ENCODE data around the gene HELB. TPM values are rescaled to one million over a fixed set of nuclear protein-coding genes. Genes with fewer than 3 reads are reported as not detected.

The HELB gene
- total RNA-seq: 10 to 100 TPM in 2 of 4 donors, 1 to 10 TPM in 2; 5.0 to 11.3 (median 9.4) TPM

GRCh38 chr12:66301944-66302826 is at the start of gene HELB:
HELB (plus strand) TSS chr12:66302493; CDS start chr12:66302604, 111 bp downstream.
- peak; percentile 98 for ATAC-seq (ENCODE audit: low FRiP score)
- TF ChIP-seq CTCF (IDR thresholded peaks at IDR 0.05): no peak

GRCh38 chr12:66252771-66253170 is 49.5 kb upstream of the HELB start:
- no peak for ATAC-seq (ENCODE audit: low FRiP score)
- no peak for TF ChIP-seq CTCF (IDR thresholded peaks at IDR 0.05)
- DNase-seq (ENCODE audit: low spot score): no peak

More at GRCh38 chr12:66301944-66302826, at the start of gene HELB:
- DNase-seq (ENCODE audit: low spot score): peak; percentile 98

GRCh38 chr12:66255737-66256136 is 46.6 kb upstream of the HELB start:
- no peak for TF ChIP-seq CTCF (IDR thresholded peaks at IDR 0.05)
- ATAC-seq (ENCODE audit: low FRiP score) (no peak), DNase-seq (ENCODE audit: low spot score) (no peak)

- TF ChIP-seq CTCF (IDR thresholded peaks at IDR 0.05): no peak
- ATAC-seq (ENCODE audit: low FRiP score): no peak
Observed at GRCh38 chr12:66258011-66258410, 44.3 kb upstream of the HELB start.

GRCh38 chr12:66262737-66263136 is 39.6 kb upstream of the HELB start:
- no peak for DNase-seq (ENCODE audit: low spot score)
- no peak for TF ChIP-seq CTCF (IDR thresholded peaks at IDR 0.05)
- ATAC-seq (ENCODE audit: low FRiP score): no peak

More at GRCh38 chr12:66258011-66258410, 44.3 kb upstream of the HELB start:
- no peak for DNase-seq (ENCODE audit: low spot score)

GRCh38 chr12:66268562-66268961 is 33.7 kb upstream of the HELB start:
- ATAC-seq (ENCODE audit: low FRiP score) (no peak), DNase-seq (ENCODE audit: low spot score) (no peak)
- no peak for TF ChIP-seq CTCF (IDR thresholded peaks at IDR 0.05)

GRCh38 chr12:66269142-66269541 is 33.2 kb upstream of the HELB start:
- no peak for DNase-seq (ENCODE audit: low spot score)
- TF ChIP-seq CTCF (IDR thresholded peaks at IDR 0.05): no peak
- no peak for ATAC-seq (ENCODE audit: low FRiP score)
